Stimulated activated CD8-positive, alpha-beta memory T cell treated with anti-CD3 and anti-CD28 coated beads, Interleukin-12 subunit alpha, Interleukin-12 subunit beta, amount 100 ng/mL, for 24 hours (primary cell): ENCODE measurements around the gene RASGEF1C.
A peak's percentile ranks its signal among the peaks of the same experiment; 100 is the strongest.

Source experiments
- DNase-seq: peaks from one replicate; pipeline ENCODE4 v3.0.0-alpha.2; 2020; ENCODE audit errors: extremely low read depth

Gene RASGEF1C

GRCh38 chr5:180209137-180209581 is at the start of gene RASGEF1C:
TSS of gene RASGEF1C (minus strand) at chr5:180209211. CDS start at chr5:180138052, 71,159 bp downstream.
- DNase-seq, result peak; percentile 15

- DNase-seq, result no peak
Measured at GRCh38 chr5:180253036-180253824, 44.2 kb upstream of the RASGEF1C start.

DNA sequence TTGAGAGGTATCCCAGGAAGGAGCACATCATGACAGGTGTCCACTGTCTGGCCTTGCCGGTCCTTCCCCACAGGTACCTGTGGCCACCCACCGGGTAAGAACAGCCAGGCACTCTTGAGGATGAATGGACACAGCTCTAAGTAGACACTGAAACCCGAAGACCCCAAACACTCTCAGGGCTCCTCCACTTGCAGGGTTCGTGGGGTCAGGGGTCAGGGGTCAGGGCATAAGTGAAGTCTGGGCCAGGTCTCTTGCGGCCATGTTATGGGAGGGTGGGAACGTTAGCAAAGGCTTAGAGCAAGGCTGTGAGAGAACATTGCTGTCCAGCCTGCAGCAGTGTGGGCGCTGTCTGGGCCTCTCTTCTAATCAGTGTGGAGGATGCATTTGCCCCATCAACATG is 42.9 kb upstream of the RASGEF1C start:
- DNase-seq, result no peak

- no peak for DNase-seq
Measured at GRCh38 chr5:180251141-180251540, 42.1 kb upstream of the RASGEF1C start.

DNA sequence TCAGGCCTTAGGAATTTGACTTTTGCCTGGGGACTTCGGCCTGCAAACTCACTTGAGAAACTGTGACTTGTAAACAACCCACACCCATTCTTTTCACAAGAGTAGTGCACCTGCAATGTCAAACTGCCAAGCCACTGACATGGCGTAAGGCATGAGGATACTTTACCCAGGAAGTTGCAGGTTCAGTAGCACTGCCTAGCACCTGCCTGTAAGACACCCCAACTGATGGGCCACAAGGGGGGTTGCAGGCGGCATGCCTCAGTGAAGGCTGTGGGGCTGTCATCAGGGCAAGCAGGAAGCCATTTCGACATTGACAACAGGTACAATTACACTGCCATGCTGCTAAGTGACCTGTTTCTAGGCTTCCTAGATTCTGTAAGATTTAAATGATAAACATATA is 41.3 kb upstream of the RASGEF1C start:
- no peak for DNase-seq

DNA sequence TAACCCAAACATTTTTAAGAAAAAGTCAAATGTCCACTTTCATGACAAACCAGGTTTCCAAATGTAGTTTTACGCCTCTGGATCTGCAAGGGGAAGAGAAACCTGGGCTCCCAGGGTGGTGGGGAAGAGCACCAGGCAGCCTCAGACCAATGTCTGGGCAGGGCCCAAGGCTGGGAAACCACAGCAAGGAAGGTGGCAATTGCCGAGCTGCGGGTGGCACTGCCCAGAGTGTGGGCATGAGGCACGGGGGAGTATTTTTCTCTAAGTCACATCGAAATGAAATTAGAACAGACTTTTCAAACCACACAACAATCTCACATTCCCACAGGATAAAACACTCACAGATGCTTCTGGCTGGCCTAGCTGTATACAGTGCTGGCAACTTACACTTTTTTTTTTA is 32.6 kb upstream of the RASGEF1C start:
- no peak for DNase-seq

DNA sequence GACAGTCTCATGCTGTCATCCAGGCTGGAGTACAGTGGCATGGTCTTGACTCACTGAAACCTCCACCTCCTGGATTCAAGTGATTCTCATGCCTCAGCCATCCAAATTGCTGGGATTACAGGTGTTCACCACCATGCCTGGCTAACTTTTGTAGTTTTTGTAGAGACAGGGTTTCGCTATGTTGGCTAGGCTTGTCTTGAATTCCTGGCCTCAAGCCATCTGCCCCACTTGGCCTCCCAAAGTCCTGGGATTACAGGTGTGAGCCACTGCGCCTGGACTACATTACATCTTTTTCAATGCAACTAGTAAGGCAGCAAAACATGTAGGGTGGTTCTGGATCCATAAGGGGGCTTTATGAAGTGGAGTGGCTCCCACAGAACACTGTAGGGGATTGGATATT is 29.6 kb upstream of the RASGEF1C start:
- no peak for DNase-seq

GRCh38 chr5:180235846-180236245 is 26.8 kb upstream of the RASGEF1C start:
- no peak for DNase-seq

DNA sequence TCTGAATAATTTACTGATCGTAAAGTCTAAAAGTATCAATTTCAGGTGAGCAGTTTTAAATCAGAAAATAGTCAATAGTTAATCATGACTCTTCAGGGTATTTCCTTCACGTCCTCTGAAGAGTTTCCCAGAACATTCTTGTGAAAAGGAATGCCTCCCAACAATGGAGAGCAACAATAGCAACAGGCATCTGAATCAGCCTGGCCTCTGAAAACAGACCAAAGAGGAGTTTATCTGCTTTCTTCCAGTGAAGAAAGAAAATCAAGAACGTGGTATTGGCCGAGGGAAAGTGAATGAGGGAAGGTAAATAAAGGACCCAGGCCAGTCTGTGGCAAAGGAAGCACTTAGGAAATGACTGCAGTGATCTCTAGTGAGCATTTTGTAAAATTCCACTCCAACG is 26.1 kb upstream of the RASGEF1C start:
- no peak for DNase-seq

DNA sequence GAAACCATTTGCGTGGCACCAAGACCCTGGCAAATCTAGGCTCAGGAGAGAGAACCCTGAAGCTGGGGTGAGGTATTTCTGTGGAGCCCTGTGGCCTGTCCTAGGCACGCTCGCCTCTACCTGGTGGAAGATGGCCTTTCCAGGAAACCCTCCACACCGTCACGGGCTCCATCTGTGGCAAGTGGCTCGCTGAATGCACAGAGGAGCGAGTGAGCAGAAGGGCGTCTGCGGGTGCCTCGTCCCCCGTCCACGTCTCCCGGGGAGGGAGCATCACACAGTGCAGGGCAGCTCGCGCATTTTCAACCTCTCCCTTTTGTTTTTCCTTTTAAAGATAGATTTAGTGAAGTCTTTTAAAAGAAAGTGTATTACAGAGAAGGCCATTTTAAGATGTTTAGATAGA is 25.3 kb upstream of the RASGEF1C start:
- DNase-seq, result no peak

DNA sequence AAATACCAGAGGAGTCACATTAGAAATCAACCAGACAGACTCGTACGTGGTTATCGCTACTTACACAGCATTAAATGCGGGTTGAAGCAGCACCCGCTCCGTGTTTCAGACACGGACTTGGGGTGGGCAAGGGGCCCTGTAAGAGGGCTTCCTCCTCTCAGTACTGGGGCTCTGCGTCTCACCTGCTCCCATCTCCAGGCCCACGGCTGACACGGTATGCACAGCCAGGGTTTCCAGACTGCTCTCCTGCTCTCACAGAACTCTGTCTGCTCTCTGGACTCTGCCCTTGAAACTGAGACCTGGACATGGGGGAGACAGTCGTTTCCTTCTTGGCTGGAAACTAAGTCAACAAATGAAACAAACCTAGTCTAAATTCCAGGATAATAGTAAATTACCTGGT is 24.7 kb upstream of the RASGEF1C start:
- no peak for DNase-seq

GRCh38 chr5:180230017-180230416 is 21.0 kb upstream of the RASGEF1C start:
- no peak for DNase-seq

GRCh38 chr5:180222056-180222455 is 13.0 kb upstream of the RASGEF1C start:
- no peak for DNase-seq

- no peak for DNase-seq
Measured at GRCh38 chr5:180217797-180218196, 8.8 kb upstream of the RASGEF1C start.

- DNase-seq, result no peak
Measured at GRCh38 chr5:180216646-180217171, 7.7 kb upstream of the RASGEF1C start.

GRCh38 chr5:180215783-180216630 is 7.0 kb upstream of the RASGEF1C start:
- DNase-seq, result no peak

DNA sequence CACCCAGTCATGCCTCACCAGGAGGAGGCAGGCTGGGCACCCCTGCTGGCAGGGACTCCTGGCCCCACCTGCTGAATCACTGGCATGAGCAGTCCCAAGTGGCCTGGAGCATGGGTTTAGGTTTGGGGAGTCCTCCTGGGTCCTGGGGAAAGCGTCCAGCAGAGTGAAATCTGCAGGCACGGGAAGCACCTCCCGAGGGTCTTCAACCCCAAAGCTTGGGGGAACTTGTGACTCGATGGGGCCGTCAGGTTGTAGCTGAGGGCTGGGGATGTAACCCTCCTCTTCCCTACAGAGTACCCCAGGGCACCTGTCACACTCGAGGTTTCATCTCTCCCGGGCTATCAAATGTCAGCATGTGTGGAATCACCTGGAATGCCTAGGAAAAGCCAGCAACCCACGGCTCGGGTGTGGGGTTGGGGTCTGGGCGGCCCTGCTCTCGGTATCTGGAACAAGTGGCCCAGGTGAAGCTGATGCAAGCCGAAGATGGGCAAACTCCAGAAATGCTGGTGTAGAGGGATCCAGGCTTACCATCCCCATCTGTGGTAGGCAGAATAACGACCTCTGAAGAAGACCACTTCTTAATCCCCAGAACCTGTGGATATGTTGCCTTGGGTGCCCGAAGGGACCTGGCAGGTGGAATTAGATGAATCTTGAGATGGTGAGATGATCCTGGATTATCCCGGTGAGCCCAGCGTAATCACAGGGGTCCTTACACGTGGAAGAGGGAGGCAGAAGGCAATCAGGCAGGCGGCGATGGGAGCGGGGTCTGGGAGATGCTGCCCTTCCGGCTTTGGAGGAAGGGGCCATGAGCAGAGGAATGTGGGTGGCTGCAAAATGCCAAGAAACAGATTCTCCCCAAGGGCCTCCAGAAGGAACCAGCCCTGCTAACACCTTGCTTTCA is 6.1 kb upstream of the RASGEF1C start:
- DNase-seq, result no peak

DNA sequence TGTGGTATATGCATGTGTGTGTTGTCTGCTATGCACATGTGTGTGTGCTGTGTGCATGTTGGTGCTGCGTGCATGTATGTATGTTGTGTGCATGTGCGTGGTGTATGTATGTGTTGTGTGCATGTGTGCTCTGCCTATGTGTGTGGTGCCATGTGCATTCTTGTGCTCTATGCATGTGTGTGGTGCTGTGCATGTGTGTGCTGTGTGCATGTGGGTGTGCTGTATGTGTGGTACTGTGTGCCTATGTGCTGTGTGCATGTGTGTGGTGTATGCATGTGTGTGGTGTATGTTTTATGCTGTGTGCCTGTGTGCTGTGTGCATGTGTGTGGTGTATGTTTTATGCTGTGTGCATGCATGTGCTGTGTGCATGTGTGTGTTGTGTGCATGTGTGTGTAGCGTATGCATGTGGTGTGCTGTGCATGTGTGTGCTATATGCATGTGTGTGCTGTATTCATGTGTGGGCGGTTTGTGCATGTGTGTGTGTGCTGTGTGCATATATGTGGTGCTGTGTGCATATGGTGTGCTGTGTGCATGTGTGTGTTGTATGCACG is 4.7 kb upstream of the RASGEF1C start:
- no peak for DNase-seq

DNA sequence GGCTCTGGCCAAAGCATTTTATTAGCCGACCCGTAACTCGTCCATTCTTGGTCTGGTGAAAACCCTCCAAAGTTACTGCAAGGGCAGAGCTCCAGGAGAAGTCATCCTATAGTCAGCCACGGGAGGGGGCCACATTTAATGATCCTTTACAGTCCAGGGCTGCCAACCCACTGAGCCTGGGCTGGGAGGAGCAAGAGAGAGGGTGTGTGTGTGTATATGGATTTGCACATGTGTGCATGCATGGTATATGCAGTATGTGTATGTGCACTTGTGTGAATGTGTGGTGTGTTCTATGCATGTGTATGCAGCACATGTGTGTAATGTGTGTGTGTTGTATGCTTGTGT is 4.2 kb upstream of the RASGEF1C start:
- DNase-seq, result no peak

- no peak for DNase-seq
Measured at GRCh38 chr5:180212363-180213255, 3.6 kb upstream of the RASGEF1C start.

GRCh38 chr5:180211761-180212035 is 2.7 kb upstream of the RASGEF1C start:
- DNase-seq, result no peak
